ENCODE results near the gene ZNF880. TPM values are rescaled to one million over a fixed set of nuclear protein-coding genes. Genes with fewer than 3 reads are reported as not detected.

ZNF880 gene
- polyA plus RNA-seq, 1 donor, result 17.5 TPM

- Histone ChIP-seq H3K9me3 (ENCODE audit: control insufficient read depth, low read depth, low read length) (peaks cover 24% of the 10 kb centered on the region), H3K4me3 (ENCODE audit: low read length) (no peak overlapping the region), H3K27ac (ENCODE audit: low read length) (no peak overlapping the region), H3K36me3 (ENCODE audit: control insufficient read depth, insufficient read depth, low read length) (peaks cover 57% of the 10 kb centered on the region), H3K4me1 (ENCODE audit: control insufficient read depth, insufficient read depth, low read length) (no peaks in the 10 kb centered on the region), H3K27me3 (ENCODE audit: control insufficient read depth, insufficient read depth, low read length) (no peaks in the 10 kb centered on the region)
- DNase-seq, result no peak
- no CpG with 5 or more reads among the region's 9 CpGs for WGBS (ENCODE audit: insufficient coverage, low lambda C conversion rate)
These were observed 18.2 kb upstream of the ZNF880 start for GRCh38 chr19:52351512-52351911.

- WGBS (ENCODE audit: insufficient coverage, low lambda C conversion rate), result 100% methylated on average over 1 of the region's 8 CpGs
- DNase-seq, result no peak
- H3K27me3 ChIP-seq (ENCODE audit: control insufficient read depth, insufficient read depth, low read length), result no peaks in the 10 kb centered on the region
- H3K4me1 ChIP-seq (ENCODE audit: control insufficient read depth, insufficient read depth, low read length), result no peaks in the 10 kb centered on the region
- peaks cover 59% of the 10 kb centered on the region for H3K9me3 ChIP-seq (ENCODE audit: control insufficient read depth, low read depth, low read length)
- H3K27ac ChIP-seq (ENCODE audit: low read length), result no peak overlapping the region
- H3K4me3 ChIP-seq (ENCODE audit: low read length), result no peak overlapping the region
- peaks cover 15% of the 10 kb centered on the region for H3K36me3 ChIP-seq (ENCODE audit: control insufficient read depth, insufficient read depth, low read length)
These were observed 3.3 kb upstream of the ZNF880 start for GRCh38 chr19:52366414-52366824.

- Histone ChIP-seq H3K9me3 (ENCODE audit: control insufficient read depth, low read depth, low read length) (peaks cover 67% of the 10 kb centered on the region), H3K27me3 (ENCODE audit: control insufficient read depth, insufficient read depth, low read length) (no peaks in the 10 kb centered on the region), H3K27ac (ENCODE audit: low read length) (peak overlapping the region; percentile 97), H3K4me1 (ENCODE audit: control insufficient read depth, insufficient read depth, low read length) (no peaks in the 10 kb centered on the region), H3K36me3 (ENCODE audit: control insufficient read depth, insufficient read depth, low read length) (peaks cover 27% of the 10 kb centered on the region), H3K4me3 (ENCODE audit: low read length) (peak overlapping the region; percentile 98)
- 60% methylated on average over 1 of the region's 7 CpGs for WGBS (ENCODE audit: insufficient coverage, low lambda C conversion rate)
- DNase-seq, result no peak
These were observed 603 bp downstream of the ZNF880 start for GRCh38 chr19:52370341-52370710.

GRCh38 chr19:52391135-52391534 lies 21.4 kb downstream of the ZNF880 start:
- Histone ChIP-seq H3K4me1 (ENCODE audit: control insufficient read depth, insufficient read depth, low read length) (no peaks in the 10 kb centered on the region), H3K27me3 (ENCODE audit: control insufficient read depth, insufficient read depth, low read length) (no peaks in the 10 kb centered on the region), H3K36me3 (ENCODE audit: control insufficient read depth, insufficient read depth, low read length) (peaks cover 16% of the 10 kb centered on the region), H3K4me3 (ENCODE audit: low read length) (no peak overlapping the region), H3K27ac (ENCODE audit: low read length) (no peak overlapping the region), H3K9me3 (ENCODE audit: control insufficient read depth, low read depth, low read length) (peaks cover 53% of the 10 kb centered on the region)
- 50% methylated on average over 1 of the region's 1 CpG for whole genome bisulfite sequencing (ENCODE audit: insufficient coverage, low lambda C conversion rate)
- no peak for DNase-seq

- H3K27me3 ChIP-seq (ENCODE audit: control insufficient read depth, insufficient read depth, low read length), result no peaks in the 10 kb centered on the region
- H3K4me1 ChIP-seq (ENCODE audit: control insufficient read depth, insufficient read depth, low read length), result no peaks in the 10 kb centered on the region
- peak within 1 kb of the TSS; percentile 90 for H3K4me3 ChIP-seq (ENCODE audit: low read length)
- peaks cover 32% of the 10 kb centered on the region for H3K9me3 ChIP-seq (ENCODE audit: control insufficient read depth, low read depth, low read length)
- DNase-seq, result peak; percentile 93 to 95
- peak within 1 kb of the TSS; percentile 74 for H3K27ac ChIP-seq (ENCODE audit: low read length)
- WGBS (ENCODE audit: insufficient coverage, low lambda C conversion rate), result 5% methylated on average over 1 of the region's 36 CpGs
- H3K36me3 ChIP-seq (ENCODE audit: control insufficient read depth, insufficient read depth, low read length), result peaks cover 38% of the 10 kb centered on the region
These were observed 27.8 kb downstream of the ZNF880 start, which contains the start of gene ZNF528 for GRCh38 chr19:52397310-52398080. Gene ZNF528 (plus strand): TSS chr19:52397849. CDS start chr19:52402014, 4,165 bp downstream.

- Histone ChIP-seq H3K27me3 (ENCODE audit: control insufficient read depth, insufficient read depth, low read length) (no peaks in the 10 kb centered on the region), H3K4me1 (ENCODE audit: control insufficient read depth, insufficient read depth, low read length) (no peaks in the 10 kb centered on the region), H3K9me3 (ENCODE audit: control insufficient read depth, low read depth, low read length) (peaks cover 29% of the 10 kb centered on the region), H3K4me3 (ENCODE audit: low read length) (peak overlapping the region; percentile 90), H3K36me3 (ENCODE audit: control insufficient read depth, insufficient read depth, low read length) (peaks cover 42% of the 10 kb centered on the region), H3K27ac (ENCODE audit: low read length) (peak overlapping the region; percentile 74)
- 0% methylated on average over 1 of the region's 14 CpGs for WGBS (ENCODE audit: insufficient coverage, low lambda C conversion rate)
- DNase-seq, result peak in 1 of 2 donors; percentile 9
These were observed 28.3 kb downstream of the ZNF880 start for GRCh38 chr19:52398081-52398441.

GRCh38 chr19:52410276-52410675 lies 40.6 kb downstream of the ZNF880 start:
- Histone ChIP-seq H3K36me3 (ENCODE audit: control insufficient read depth, insufficient read depth, low read length) (peaks cover 65% of the 10 kb centered on the region), H3K27me3 (ENCODE audit: control insufficient read depth, insufficient read depth, low read length) (no peaks in the 10 kb centered on the region), H3K9me3 (ENCODE audit: control insufficient read depth, low read depth, low read length) (peaks cover 32% of the 10 kb centered on the region), H3K4me1 (ENCODE audit: control insufficient read depth, insufficient read depth, low read length) (no peaks in the 10 kb centered on the region), H3K4me3 (ENCODE audit: low read length) (no peak overlapping the region), H3K27ac (ENCODE audit: low read length) (no peak overlapping the region)
- no peak for DNase-seq
- WGBS (ENCODE audit: insufficient coverage, low lambda C conversion rate), result no CpG with 5 or more reads among the region's 6 CpGs

GRCh38 chr19:52415711-52416110 lies 46.0 kb downstream of the ZNF880 start:
- H3K36me3 ChIP-seq (ENCODE audit: control insufficient read depth, insufficient read depth, low read length), result peaks cover 14% of the 10 kb centered on the region
- no CpG with 5 or more reads among the region's 5 CpGs for WGBS (ENCODE audit: insufficient coverage, low lambda C conversion rate)
- H3K27ac ChIP-seq (ENCODE audit: low read length), result no peak overlapping the region
- no peaks in the 10 kb centered on the region for H3K4me1 ChIP-seq (ENCODE audit: control insufficient read depth, insufficient read depth, low read length)
- H3K9me3 ChIP-seq (ENCODE audit: control insufficient read depth, low read depth, low read length), result peaks cover 32% of the 10 kb centered on the region
- no peak overlapping the region for H3K4me3 ChIP-seq (ENCODE audit: low read length)
- DNase-seq, result no peak
- no peaks in the 10 kb centered on the region for H3K27me3 ChIP-seq (ENCODE audit: control insufficient read depth, insufficient read depth, low read length)

GRCh38 chr19:52428937-52429336 lies 59.2 kb downstream of the ZNF880 start, which contains the start of gene ZNF534:
Gene ZNF534 (plus strand): TSS chr19:52429148. CDS start chr19:52431475, 2,327 bp downstream.
- WGBS (ENCODE audit: insufficient coverage, low lambda C conversion rate), result 80% methylated on average over 1 of the region's 27 CpGs
- no peaks in the 10 kb centered on the region for H3K27me3 ChIP-seq (ENCODE audit: control insufficient read depth, insufficient read depth, low read length)
- H3K9me3 ChIP-seq (ENCODE audit: control insufficient read depth, low read depth, low read length), result peaks cover 28% of the 10 kb centered on the region
- H3K4me3 ChIP-seq (ENCODE audit: low read length), result no peak within 1 kb of the TSS
- no peak for DNase-seq
- no peaks in the 10 kb centered on the region for H3K4me1 ChIP-seq (ENCODE audit: control insufficient read depth, insufficient read depth, low read length)
- H3K27ac ChIP-seq (ENCODE audit: low read length), result no peak within 1 kb of the TSS
- no peaks in the 10 kb centered on the region for H3K36me3 ChIP-seq (ENCODE audit: control insufficient read depth, insufficient read depth, low read length)
